A673 (cell line): Measurements from ENCODE around the gene AK5. TPM values are rescaled to one million over a fixed set of nuclear protein-coding genes. Genes with fewer than 3 reads are reported as not detected.

Source experiments
- BruUV-seq: library from RNA; stranded (reverse); fragments of 400-500 nt; replicated peaks from 2 replicates; lab custom pipeline; 2021; lab: Mats Ljungman, UMichigan
- CTCF ChIA-PET: fragments of 300-600 bp; sonication (Branson Sonifier 250); formaldehyde crosslinking; loops from one replicate; lab custom pipeline; 2022; ENCODE audit warnings: antibody characterized with exemption; lab: Charles Lee
- POLR2A ChIA-PET: fragments of 300-600 bp; sonication (Branson Sonifier 250); formaldehyde crosslinking; loops from one replicate; lab custom pipeline; 2022; ENCODE audit warnings: antibody characterized with exemption; ENCODE audit not compliant: low non-redundant PET; lab: Charles Lee
- DNase-seq: peaks from one replicate; pipeline ENCODE4 v3.0.0-alpha.2; 2015; ENCODE audit warnings: low spot score
- H3K27ac ChIP-seq: fragments of 200-600 bp; sonication (generic); 2 replicates; pipeline ENCODE4 v1.5.1; 2016; ENCODE audit warnings: mixed run types, low read depth, mild to moderate bottlenecking, mixed read lengths, antibody characterized with exemption, low read length; ENCODE audit not compliant: poor library complexity, severe bottlenecking
- H3K27me3 ChIP-seq: fragments of 200-600 bp; sonication (generic); replicated peaks from 2 replicates; pipeline ENCODE4 v1.6.1; 2017; ENCODE audit warnings: mixed run types, low read depth, mild to moderate bottlenecking, mixed read lengths, antibody characterized with exemption, low read length; ENCODE audit not compliant: insufficient read depth, poor library complexity
- H3K36me3 ChIP-seq: fragments of 200-600 bp; sonication (generic); 2 replicates; pipeline ENCODE4 v1.6.1; 2016; ENCODE audit warnings: mixed run types, mild to moderate bottlenecking, mixed read lengths, antibody characterized with exemption, low read length; ENCODE audit not compliant: insufficient read depth, poor library complexity, severe bottlenecking
- H3K4me1 ChIP-seq: fragments of 200-600 bp; sonication (generic); 2 replicates; pipeline ENCODE4 v1.6.1; 2017; ENCODE audit warnings: mixed run types, mild to moderate bottlenecking, mixed read lengths, antibody characterized with exemption, low read length; ENCODE audit not compliant: insufficient read depth, poor library complexity, severe bottlenecking
- H3K4me3 ChIP-seq: fragments of 200-600 bp; sonication (generic); 2 replicates; pipeline ENCODE4 v1.5.1; 2016; ENCODE audit warnings: low read depth, mixed run types, mild to moderate bottlenecking, mixed read lengths, low read length; ENCODE audit not compliant: poor library complexity, severe bottlenecking
- H3K9me3 ChIP-seq: fragments of 200-600 bp; sonication (generic); 2 replicates; pipeline ENCODE4 v1.6.1; 2016; ENCODE audit warnings: mixed run types, low read depth, mild to moderate bottlenecking, mixed read lengths, antibody characterized with exemption, low read length; ENCODE audit not compliant: poor library complexity, severe bottlenecking
- CTCF ChIP-seq: fragments of 300-800, 200-600 bp; sonication (generic); conservative IDR thresholded peaks from 2 replicates; pipeline ENCODE4 v1.5.1; 2017; ENCODE audit warnings: low read depth, mild to moderate bottlenecking, antibody characterized with exemption, low read length, moderate library complexity, mixed read lengths
- EZH2 ChIP-seq: fragments of 200-600 bp; sonication (generic); IDR thresholded peaks from 2 replicates; pipeline ENCODE4 v1.6.1; 2017; ENCODE audit warnings: borderline replicate concordance, low read depth, mild to moderate bottlenecking, mixed read lengths, antibody characterized with exemption, low read length; ENCODE audit not compliant: poor library complexity, severe bottlenecking
- intact Hi-C: fragments of 100-400 bp; cut with micrococcal nuclease; formaldehyde crosslinking; loops from one replicate; pipeline ENCODE4 v1.10.0; 2022; ENCODE audit not compliant: unreplicated experiment
- total RNA-seq: library from RNA; stranded (reverse); gene quantifications from 2 replicates; pipeline ENCODE4 v1.2.3, GENCODE V29; 2021

Gene AK5
- total RNA-seq, 1 experiment from 2014 or later = 0.47 TPM

- DNase-seq = no peak
- Histone ChIP-seq H3K27me3 (no peaks in the 10 kb centered on the region), H3K36me3 (peaks cover 14% of the 10 kb centered on the region), H3K27ac (no peak overlapping the region), H3K4me3 (no peak overlapping the region), H3K4me1 (peaks cover 6% of the 10 kb centered on the region), H3K9me3 (no peaks in the 10 kb centered on the region)
- BruUV-seq = no TSS peak
- ChIA-PET POLR2A (no interaction called here), CTCF (no interaction called here)
- TF ChIP-seq CTCF = no peak
- TF ChIP-seq EZH2 = no peak
- intact Hi-C loops = no loop called here
Observed at GRCh38 chr1:77585610-77586314, 303.9 kb downstream of the AK5 start.

- peaks cover 13% of the 10 kb centered on the region for H3K4me1 ChIP-seq
- CTCF ChIA-PET = no interaction called here
- no peaks in the 10 kb centered on the region for H3K9me3 ChIP-seq
- intact Hi-C loops = no loop called here
- H3K36me3 ChIP-seq = no peaks in the 10 kb centered on the region
- POLR2A ChIA-PET = no interaction called here
- H3K27ac ChIP-seq = no peak overlapping the region
- no peaks in the 10 kb centered on the region for H3K27me3 ChIP-seq
- no peak overlapping the region for H3K4me3 ChIP-seq
- TF ChIP-seq CTCF (no peak), EZH2 (no peak)
- BruUV-seq = no TSS peak
- no peak for DNase-seq
Observed at GRCh38 chr1:77589231-77589630, 307.4 kb downstream of the AK5 start.

- no TSS peak for BruUV-seq
- CTCF ChIA-PET = no interaction called here
- POLR2A ChIA-PET = no interaction called here
- intact Hi-C loops = no loop called here
- Histone ChIP-seq H3K4me1 (peaks cover 13% of the 10 kb centered on the region), H3K27ac (peak overlapping the region; percentile 6), H3K27me3 (no peaks in the 10 kb centered on the region), H3K4me3 (no peak overlapping the region), H3K36me3 (no peaks in the 10 kb centered on the region), H3K9me3 (no peaks in the 10 kb centered on the region)
- TF ChIP-seq CTCF = no peak
- no peak for DNase-seq
Observed at GRCh38 chr1:77590651-77591050, 308.8 kb downstream of the AK5 start.
